SU-DHL-6 (cell line): ENCODE data around the gene PRDM16.

Experiments used
- EZH2phosphoT487 ChIP-seq: fragments of 200-600 bp; sonication (generic), shearing (Covaris generic); conservative IDR thresholded peaks from 2 replicates; pipeline ENCODE4 v1.6.1; 2018; ENCODE audit warnings: mild to moderate bottlenecking, antibody characterized with exemption, low read length, moderate library complexity, mixed read lengths
- TF ChIP-seq, protein P1 (sequence below): fragments of 200-600 bp; sonication (generic); IDR thresholded peaks from one replicate; pipeline ENCODE4 v1.5.1; 2017; ENCODE audit warnings: antibody characterized with exemption, mild to moderate bottlenecking, low read length, moderate library complexity; ENCODE audit not compliant: insufficient read depth, poor library complexity, severe bottlenecking

DNA sequence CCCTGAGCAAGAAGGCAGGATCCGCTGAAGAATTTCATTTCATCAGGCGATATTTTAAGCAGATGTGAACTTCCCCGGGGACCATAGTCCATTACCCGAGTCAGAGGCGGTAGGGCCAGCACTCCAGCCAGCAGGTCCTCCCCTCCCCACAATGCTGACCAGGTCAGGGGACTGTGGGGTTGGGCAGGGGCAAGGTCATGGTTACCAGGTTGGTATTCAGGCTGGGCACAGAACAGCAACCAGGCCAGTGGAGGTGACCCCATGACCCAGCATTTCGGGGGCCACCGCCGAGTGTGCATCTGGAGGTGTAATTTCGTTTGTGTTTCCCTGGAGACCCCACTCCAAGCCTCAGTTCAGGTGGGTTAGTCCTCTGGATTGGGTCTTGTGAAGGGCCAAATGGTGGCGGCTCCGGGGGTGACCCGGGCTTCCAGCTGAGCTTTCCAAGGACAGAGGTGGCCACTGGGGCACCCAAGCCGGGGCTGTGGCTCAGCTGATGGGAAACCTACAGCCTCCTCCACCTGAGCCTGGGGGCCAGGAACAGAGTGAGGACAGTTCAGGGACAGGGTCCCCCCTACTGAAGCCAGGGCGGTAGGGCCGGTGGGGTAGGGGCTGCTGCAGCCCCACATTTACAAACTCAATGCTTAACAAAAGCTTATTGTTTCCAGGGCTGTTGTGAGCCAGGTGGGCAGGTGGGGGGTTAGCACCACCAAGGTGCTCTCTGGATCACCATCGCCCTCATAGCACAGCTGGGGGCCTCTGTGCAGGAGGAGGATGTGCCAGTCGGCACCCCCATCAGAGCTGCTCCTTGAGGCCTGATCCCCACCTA, 2.8 kb downstream of the PRDM16 start:
- TF ChIP-seq, protein P1, sequence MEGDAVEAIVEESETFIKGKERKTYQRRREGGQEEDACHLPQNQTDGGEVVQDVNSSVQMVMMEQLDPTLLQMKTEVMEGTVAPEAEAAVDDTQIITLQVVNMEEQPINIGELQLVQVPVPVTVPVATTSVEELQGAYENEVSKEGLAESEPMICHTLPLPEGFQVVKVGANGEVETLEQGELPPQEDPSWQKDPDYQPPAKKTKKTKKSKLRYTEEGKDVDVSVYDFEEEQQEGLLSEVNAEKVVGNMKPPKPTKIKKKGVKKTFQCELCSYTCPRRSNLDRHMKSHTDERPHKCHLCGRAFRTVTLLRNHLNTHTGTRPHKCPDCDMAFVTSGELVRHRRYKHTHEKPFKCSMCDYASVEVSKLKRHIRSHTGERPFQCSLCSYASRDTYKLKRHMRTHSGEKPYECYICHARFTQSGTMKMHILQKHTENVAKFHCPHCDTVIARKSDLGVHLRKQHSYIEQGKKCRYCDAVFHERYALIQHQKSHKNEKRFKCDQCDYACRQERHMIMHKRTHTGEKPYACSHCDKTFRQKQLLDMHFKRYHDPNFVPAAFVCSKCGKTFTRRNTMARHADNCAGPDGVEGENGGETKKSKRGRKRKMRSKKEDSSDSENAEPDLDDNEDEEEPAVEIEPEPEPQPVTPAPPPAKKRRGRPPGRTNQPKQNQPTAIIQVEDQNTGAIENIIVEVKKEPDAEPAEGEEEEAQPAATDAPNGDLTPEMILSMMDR = no peak
- TF ChIP-seq EZH2phosphoT487 = no peak
